Heart right ventricle (tissue), 16 donors: Measurements from ENCODE around the gene FANK1. TPM values are rescaled to one million over a fixed set of nuclear protein-coding genes. Genes with fewer than 3 reads are reported as not detected.

Source experiments
- ATAC-seq, 8 donors: fragments of 200-7000 bp; cut with Tn5 transposase; one replicate each; pipeline ENCODE4 v1.9.1; 2020; ENCODE audit warnings: mild to moderate bottlenecking in 8 of 8, moderate library complexity in 8 of 8, moderate number of reproducible peaks in 1 of 8
- DNase-seq, 2 donors: peaks; one replicate each; pipeline ENCODE4 v3.0.0-alpha.2; 2020
- H3K27ac ChIP-seq, 10 donors: fragments of 200-600 bp; sonication (generic) in 2 of 10; one replicate each; pipeline versions ENCODE4 v1.5.0 to v1.8.0; 2020 to 2022; ENCODE audit warnings: mild to moderate bottlenecking in 3 of 10
- H3K27me3 ChIP-seq, 7 donors: fragments of 200-600 bp; one replicate each; pipeline ENCODE4 v1.8.0; 2021 to 2022; ENCODE audit warnings: mild to moderate bottlenecking in 2 of 7
- H3K36me3 ChIP-seq, 9 donors: fragments of 200-600 bp; sonication (generic) in 1 of 9; one replicate each; pipeline versions ENCODE4 v1.5.0 to v1.8.0; 2020 to 2022; ENCODE audit warnings: mild to moderate bottlenecking in 2 of 9
- H3K4me1 ChIP-seq, 9 donors: fragments of 200-600 bp; sonication (generic) in 1 of 9; one replicate each; pipeline versions ENCODE4 v1.5.0 to v1.8.0; 2020 to 2022; ENCODE audit warnings: mild to moderate bottlenecking in 4 of 9
- H3K4me3 ChIP-seq, 10 donors: fragments of 200-600 bp; sonication (generic) in 2 of 10; one replicate each; pipeline versions ENCODE4 v1.5.0 to v1.8.0; 2020 to 2022; ENCODE audit warnings: mild to moderate bottlenecking in 7 of 10, moderate library complexity in 2 of 10
- H3K9me3 ChIP-seq, 11 donors: fragments of 200-600 bp in 10 of 11; sonication (generic) in 2 of 11; one replicate each; pipeline versions ENCODE4 v1.5.0 to v1.8.0; 2013 to 2022; ENCODE audit warnings: mild to moderate bottlenecking in 2 of 11, control low read depth in 1 of 11, moderate library complexity in 1 of 11
- CTCF ChIP-seq, 9 donors: fragments of 200-600 bp; sonication (generic) in 2 of 9; IDR thresholded peaks; one replicate each; pipeline versions ENCODE4 v1.5.0 to v1.8.0; 2021 to 2022; ENCODE audit warnings: antibody characterized with exemption in 9 of 9, mild to moderate bottlenecking in 5 of 9, moderate library complexity in 1 of 9
- WGBS, 2 donors: extraction: QIAGEN DNeasy Blood & Tissue Kit; methylation state at CpG; one replicate each; pipeline ENCODE4 v1.1.7; 2013; ENCODE audit warnings: inconsistent platforms in 1 of 2; 5-methylcytosine and 5-hydroxymethylcytosine counted together
- intact Hi-C, 10 donors: fragments of 100-400 bp; cut with DNase I; formaldehyde crosslinking; loops; one replicate each; pipeline versions ENCODE4 v1.11.1 to v1.14.2; 2022
- polyA plus RNA-seq, 2 donors: library from polyadenylated mRNA; stranded (reverse); fragments of 200-250 nt; gene quantifications; one replicate each; pipeline ENCODE4 v1.2.3, GENCODE V29; 2013
- total RNA-seq, 10 donors: library from RNA; stranded (reverse); fragmentation: NEBNext Ultra II Directional in 3 of 10; extraction: Animal tissue kit (Norgen Biotek cat#: 25700) in 3 of 10; gene quantifications; one replicate each; pipeline versions ENCODE4 v1.2.1 to v1.2.4, GENCODE V29; 2021 to 2023
- donor health status: Arrhythmogenic right ventricular cardiomyopathy.
- donor health status: ischemic (EF 13 %, LVEDD 7.1; RV severe dilation, severe dysfunction).
- donor health status: healthy with polysubstance abuse.
- donor health status: DM: no; HTN: yes; CAD: no.
- donor health status: DM: no; HTN: no; CAD: no.
- donor health status: ischemic (EF 25% LVEDD 6.9; RV normal size, moderate dysfunction).
- donor health status: ischemic (EF 25% LVEDD 5.7; RV mildly dilated, moderate dysfunction).
- donor health status: healthy.
- donor health status: DM: yes; HTN: yes; CAD: no.
- donor health status: Ischemic cardiomyopathy.
- donor health status: ischemic (EF 35%, LVEDD 5.7; RV mildly dilated, moderate dysfunction).
- donor health status: nonischemic (EF 11% LVEDD 7.7; RV severe dilation, severe dysfunction).
- donor health status: DM: yes; HTN: yes; CAD: no.
- donor health status: PGD.
- donor health status: ischemic (EF 29% LVEDD 5.4; RV normal size, mild dysfunction).
- donor health status: nonischemic (EF 23%, LVEDD 6.1; RV moderate dilation, normal function).

FANK1 gene
- total and polyA plus RNA-seq, 12 donors, result 0.40 to 1.2 (median 0.68) TPM; not detected in 3

- ATAC-seq (no peak), DNase-seq (no peak)
- no peak for TF ChIP-seq CTCF (IDR thresholded peaks at IDR 0.05)
- H3K9me3 ChIP-seq, result peaks cover 0 to 8% (median 0%) of the 10 kb centered on the region in 11 donors
- H3K4me1 ChIP-seq, result peaks cover 0 to 5% (median 0%) of the 10 kb centered on the region in 9 donors
- WGBS, 2 donors, result 81 to 83% methylated on average over 3 of the region's 3 CpGs
- intact Hi-C loops, result no loop called here
- peaks cover 0 to 11% (median 0%) of the 10 kb centered on the region in 9 donors for H3K36me3 ChIP-seq
- H3K27me3 ChIP-seq, result no peaks in the 10 kb centered on the region
- H3K27ac ChIP-seq, result no peak overlapping the region
- no peak overlapping the region for H3K4me3 ChIP-seq
Observed at GRCh38 chr10:126015413-126015812, 119.0 kb downstream of the FANK1 start.

GRCh38 chr10:126016156-126016805 is 119.9 kb downstream of the FANK1 start:
- WGBS, 2 donors, result 95% methylated on average over 4 of the region's 4 CpGs
- ATAC-seq, result no peak

GRCh38 chr10:126016882-126017281 is 120.5 kb downstream of the FANK1 start:
- DNase-seq, result no peak
- peaks cover 0 to 11% (median 0%) of the 10 kb centered on the region in 9 donors for H3K36me3 ChIP-seq
- WGBS, 2 donors, result 97 to 98% methylated on average over 3 of the region's 3 CpGs
- intact Hi-C loops, result no loop called here
- H3K27ac ChIP-seq, result no peak overlapping the region
- H3K4me1 ChIP-seq, result peaks cover 0 to 5% (median 0%) of the 10 kb centered on the region in 9 donors
- H3K4me3 ChIP-seq, result no peak overlapping the region
- no peaks in the 10 kb centered on the region for H3K27me3 ChIP-seq
- ATAC-seq, result no peak
- no peaks in the 10 kb centered on the region for H3K9me3 ChIP-seq
- TF ChIP-seq CTCF (IDR thresholded peaks at IDR 0.05), result no peak

More at GRCh38 chr10:126016156-126016805, 119.9 kb downstream of the FANK1 start:
- no peak for TF ChIP-seq CTCF (IDR thresholded peaks at IDR 0.05)
- H3K4me1 ChIP-seq, result peaks cover 0 to 5% (median 0%) of the 10 kb centered on the region in 9 donors
- H3K27me3 ChIP-seq, result no peaks in the 10 kb centered on the region
- no peaks in the 10 kb centered on the region for H3K9me3 ChIP-seq
- intact Hi-C loops, result no loop called here
- peaks cover 0 to 11% (median 0%) of the 10 kb centered on the region in 9 donors for H3K36me3 ChIP-seq
- no peak overlapping the region for H3K27ac ChIP-seq
- no peak for DNase-seq
- no peak overlapping the region for H3K4me3 ChIP-seq

- H3K4me3 ChIP-seq, result no peak overlapping the region
- peaks cover 0 to 11% (median 0%) of the 10 kb centered on the region in 9 donors for H3K36me3 ChIP-seq
- no peak overlapping the region for H3K27ac ChIP-seq
- peak in 1 of 8 donors; percentile 24 for ATAC-seq
- intact Hi-C loops, result no loop called here
- no peaks in the 10 kb centered on the region for H3K27me3 ChIP-seq
- WGBS, 2 donors, result 54 to 56% methylated on average over 2 of the region's 2 CpGs
- H3K4me1 ChIP-seq, result peaks cover 0 to 5% (median 0%) of the 10 kb centered on the region in 9 donors
- H3K9me3 ChIP-seq, result no peaks in the 10 kb centered on the region
- no peak for DNase-seq
- TF ChIP-seq CTCF (IDR thresholded peaks at IDR 0.05), result no peak
Observed at GRCh38 chr10:126017961-126018560, 121.7 kb downstream of the FANK1 start.
